Kidney (tissue), 14 donors: ENCODE data around the gene PRSS3. TPM values are rescaled to one million over a fixed set of nuclear protein-coding genes. Genes with fewer than 3 reads are reported as not detected.
"Not testable (repeated sequence)": the region's sequence is repeated elsewhere in the genome, so short reads cannot be mapped to it uniquely, and the experiment has no call there.

Experiments used
- DNase-seq, 5 donors: peaks; one replicate each; pipeline ENCODE4 v3.0.0-alpha.2; 2013 to 2020
- FAIRE-seq: peaks from 2 replicates; lab custom pipeline; 2012; peaks lifted over from hg19 to GRCh38; lab: Jason Lieb, UNC
- H3K27ac ChIP-seq, 2 donors: one replicate each; pipeline ENCODE4 v1.7.0; 2013; ENCODE audit warnings: low read depth in 2 of 2, low read length in 2 of 2, inconsistent platforms in 1 of 2
- H3K27me3 ChIP-seq: one replicate; pipeline ENCODE4 v1.7.1; 2013; ENCODE audit warnings: low read length, inconsistent platforms; ENCODE audit not compliant: control insufficient read depth, insufficient read depth
- H3K36me3 ChIP-seq, 3 donors: one replicate each; pipeline versions ENCODE4 v1.7.0 to v1.7.1; 2013; ENCODE audit warnings: low read length in 3 of 3, control low read depth in 1 of 3, inconsistent platforms in 1 of 3; ENCODE audit not compliant: insufficient read depth in 3 of 3, control insufficient read depth in 2 of 3
- H3K4me1 ChIP-seq, 3 donors: one replicate each; pipeline versions ENCODE4 v1.7.0 to v1.7.1; 2013; ENCODE audit warnings: low read length in 3 of 3, inconsistent platforms in 1 of 3, low read depth in 1 of 3; ENCODE audit not compliant: control insufficient read depth in 2 of 3, insufficient read depth in 2 of 3
- H3K4me3 ChIP-seq, 3 donors: one replicate each; pipeline versions ENCODE4 v1.7.0 to v1.8.1; 2013; ENCODE audit warnings: low read length in 3 of 3, control low read depth in 1 of 3, inconsistent platforms in 1 of 3
- H3K9ac ChIP-seq, 3 donors: one replicate each; pipeline versions ENCODE4 v1.7.0 to v1.7.1; 2013; ENCODE audit warnings: low read length in 3 of 3, control low read depth in 1 of 3, inconsistent platforms in 1 of 3
- H3K9me3 ChIP-seq, 3 donors: one replicate each; pipeline versions ENCODE4 v1.7.0 to v1.7.1; 2013; ENCODE audit warnings: low read length in 3 of 3, control low read depth in 1 of 3, inconsistent platforms in 1 of 3; ENCODE audit not compliant: control insufficient read depth in 2 of 3, insufficient read depth in 1 of 3
- intact Hi-C: fragments of 100-400 bp; cut with DNase I; formaldehyde crosslinking; loops from one replicate; pipeline ENCODE4 v1.11.1; 2022
- polyA plus RNA-seq: library from polyadenylated mRNA; stranded (reverse); fragments of 350-450 nt; fragmentation: Illumina TruSeq; extraction: RNeasy Lipid Tissue Mini Kit (QIAGEN cat#74804); gene quantifications from one replicate; pipeline ENCODE4 v1.2.3, GENCODE V29; 2014; ENCODE audit warnings: low read depth, low replicate concordance; ENCODE audit not compliant: insufficient read depth
- total RNA-seq: library from RNA; stranded (reverse); fragmentation: NEBNext Ultra II Directional; extraction: Animal tissue kit (Norgen Biotek cat#: 25700); gene quantifications from one replicate; pipeline ENCODE4 v1.2.1, GENCODE V29; 2021
- TF ChIP-seq, protein P1 (sequence below): IDR thresholded peaks from 3 replicates; pipeline ENCODE4 v1.5.1; 2012; ENCODE audit warnings: mild to moderate bottlenecking, moderate library complexity, borderline replicate concordance; ENCODE audit not compliant: insufficient read depth; ENCODE audit errors: extremely low read depth
- donor health status: control.
- donor health status: control.
- donor health status: control.
- donor health status: control.
- donor health status: control.
- donor health status: DM: yes; HTN: yes; CAD: no.
- donor health status: Normal renal cell carcinoma (clear cell type).

Gene PRSS3
- total and polyA plus RNA-seq, 2 donors from 2014 or later: 0.79 to 2.8 TPM

DNA sequence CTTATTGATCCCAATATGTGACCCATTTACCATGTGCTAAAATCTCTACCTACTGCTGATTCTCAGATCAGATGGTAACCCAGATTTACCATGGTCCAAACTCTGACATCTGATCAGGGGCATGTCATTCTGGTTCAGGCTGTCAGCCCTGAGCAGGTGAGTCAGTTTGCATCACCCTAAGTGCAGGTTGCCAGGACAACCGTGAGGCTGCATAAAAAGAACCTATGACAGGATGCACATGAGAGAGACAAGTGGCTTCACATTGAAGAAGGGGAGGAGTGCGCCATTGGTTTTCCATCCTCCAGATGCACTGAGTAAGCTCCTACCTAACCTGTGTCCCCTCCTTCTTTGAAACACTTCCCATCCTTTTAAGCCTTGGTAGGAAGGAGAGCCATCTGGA, 801 bp upstream of the PRSS3 start:
- FAIRE-seq: no peak
- DNase-seq: no peak
- no peaks in the 10 kb centered on the region for H3K4me1 ChIP-seq
- no peak overlapping the region for H3K9ac ChIP-seq
- no peak overlapping the region for H3K4me3 ChIP-seq
- intact Hi-C loops: no loop called here
- H3K36me3 ChIP-seq: no peaks in the 10 kb centered on the region
- TF ChIP-seq, protein P1, sequence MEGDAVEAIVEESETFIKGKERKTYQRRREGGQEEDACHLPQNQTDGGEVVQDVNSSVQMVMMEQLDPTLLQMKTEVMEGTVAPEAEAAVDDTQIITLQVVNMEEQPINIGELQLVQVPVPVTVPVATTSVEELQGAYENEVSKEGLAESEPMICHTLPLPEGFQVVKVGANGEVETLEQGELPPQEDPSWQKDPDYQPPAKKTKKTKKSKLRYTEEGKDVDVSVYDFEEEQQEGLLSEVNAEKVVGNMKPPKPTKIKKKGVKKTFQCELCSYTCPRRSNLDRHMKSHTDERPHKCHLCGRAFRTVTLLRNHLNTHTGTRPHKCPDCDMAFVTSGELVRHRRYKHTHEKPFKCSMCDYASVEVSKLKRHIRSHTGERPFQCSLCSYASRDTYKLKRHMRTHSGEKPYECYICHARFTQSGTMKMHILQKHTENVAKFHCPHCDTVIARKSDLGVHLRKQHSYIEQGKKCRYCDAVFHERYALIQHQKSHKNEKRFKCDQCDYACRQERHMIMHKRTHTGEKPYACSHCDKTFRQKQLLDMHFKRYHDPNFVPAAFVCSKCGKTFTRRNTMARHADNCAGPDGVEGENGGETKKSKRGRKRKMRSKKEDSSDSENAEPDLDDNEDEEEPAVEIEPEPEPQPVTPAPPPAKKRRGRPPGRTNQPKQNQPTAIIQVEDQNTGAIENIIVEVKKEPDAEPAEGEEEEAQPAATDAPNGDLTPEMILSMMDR: no peak
- H3K27me3 ChIP-seq: no peaks in the 10 kb centered on the region
- H3K9me3 ChIP-seq: no peaks in the 10 kb centered on the region
- no peak overlapping the region for H3K27ac ChIP-seq

DNA sequence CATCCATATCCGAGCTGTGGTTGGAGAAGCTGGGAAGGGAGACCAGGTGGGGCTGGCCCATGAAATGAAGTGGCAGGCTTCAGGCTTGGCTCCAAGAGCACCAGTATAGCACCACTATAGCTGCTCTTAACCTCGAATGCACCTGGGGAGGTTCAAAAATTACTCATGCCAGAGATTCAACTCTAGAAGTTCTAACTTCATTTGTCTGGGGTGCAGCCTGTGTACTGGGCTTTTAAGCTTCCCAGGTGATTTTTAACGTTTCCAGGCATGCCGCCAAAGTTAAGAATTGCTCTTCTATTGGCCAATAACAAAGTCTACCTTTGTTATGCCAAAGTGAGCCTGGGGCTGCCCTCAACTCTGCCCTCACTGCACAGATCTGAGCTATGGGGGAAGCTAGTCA, 458 bp downstream of the PRSS3 start:
- TF ChIP-seq, protein P1: no peak
- Histone ChIP-seq H3K9ac (no peak overlapping the region), H3K4me1 (no peaks in the 10 kb centered on the region), H3K27ac (no peak overlapping the region), H3K9me3 (no peaks in the 10 kb centered on the region), H3K36me3 (no peaks in the 10 kb centered on the region), H3K4me3 (no peak overlapping the region), H3K27me3 (no peaks in the 10 kb centered on the region)
- intact Hi-C loops: no loop called here
- DNase-seq (no peak), FAIRE-seq (no peak)

DNA sequence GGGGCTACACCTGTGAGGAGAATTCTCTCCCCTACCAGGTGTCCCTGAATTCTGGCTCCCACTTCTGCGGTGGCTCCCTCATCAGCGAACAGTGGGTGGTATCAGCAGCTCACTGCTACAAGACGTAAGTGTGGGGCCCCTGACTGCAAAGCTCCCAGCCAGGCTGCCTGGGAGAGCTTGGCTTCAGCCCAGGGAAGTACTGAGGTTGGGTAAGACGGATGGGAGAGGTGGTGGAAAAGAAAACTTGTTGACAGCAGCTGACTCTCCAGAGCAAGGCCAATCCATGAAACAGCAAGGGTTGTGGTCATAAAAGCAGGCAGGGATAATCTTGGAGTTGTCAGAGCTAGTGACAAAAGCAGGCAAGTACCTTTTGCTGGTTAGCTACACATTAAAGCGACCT, 1.3 kb downstream of the PRSS3 start:
- FAIRE-seq, H3K27ac ChIP-seq, H3K27me3 ChIP-seq, intact Hi-C loops, H3K4me1 ChIP-seq, H3K9me3 ChIP-seq, H3K36me3 ChIP-seq, DNase-seq, H3K4me3 ChIP-seq, H3K9ac ChIP-seq: not testable (repeated sequence)

DNA sequence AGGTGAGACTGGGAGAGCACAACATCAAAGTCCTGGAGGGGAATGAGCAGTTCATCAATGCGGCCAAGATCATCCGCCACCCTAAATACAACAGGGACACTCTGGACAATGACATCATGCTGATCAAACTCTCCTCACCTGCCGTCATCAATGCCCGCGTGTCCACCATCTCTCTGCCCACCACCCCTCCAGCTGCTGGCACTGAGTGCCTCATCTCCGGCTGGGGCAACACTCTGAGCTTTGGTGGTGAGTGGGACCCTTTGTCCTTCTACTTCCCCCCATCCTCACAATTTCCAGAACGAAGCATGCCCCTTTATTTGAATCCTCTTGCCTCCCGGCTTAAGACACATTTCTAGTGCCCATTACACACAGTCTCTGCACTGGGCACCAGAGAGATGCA, 2.5 kb downstream of the PRSS3 start:
- Histone ChIP-seq H3K27ac (no peak overlapping the region), H3K4me3 (no peak overlapping the region), H3K36me3 (no peaks in the 10 kb centered on the region), H3K4me1 (no peaks in the 10 kb centered on the region), H3K27me3 (no peaks in the 10 kb centered on the region), H3K9me3 (no peaks in the 10 kb centered on the region), H3K9ac (no peak overlapping the region)
- TF ChIP-seq, protein P1: no peak
- DNase-seq (no peak), FAIRE-seq (no peak)
- intact Hi-C loops: no loop called here
